Cardiac muscle cell (in vitro differentiated cells and primary cell): ENCODE measurements around the gene TFAP2B. TPM values are rescaled to one million over a fixed set of nuclear protein-coding genes. Genes with fewer than 3 reads are reported as not detected.

Experiments used
- DNase-seq, 2 donors: peaks; one replicate each; pipeline versions ENCODE4 v3.0.0 to v3.0.0-alpha.2; 2010 to 2017; ENCODE audit warnings: low read depth in 1 of 2, low spot score in 1 of 2
- H3K27ac ChIP-seq: fragments of 200-600 bp; sonication (generic); 2 replicates; pipeline ENCODE4 v1.5.1; 2016
- H3K27me3 ChIP-seq: fragments of 200-600 bp; sonication (generic); 2 replicates; pipeline ENCODE4 v1.6.0; 2016; ENCODE audit warnings: control low read depth
- H3K36me3 ChIP-seq: fragments of 200-600 bp; sonication (generic); 2 replicates; pipeline ENCODE4 v1.5.1; 2016; ENCODE audit warnings: control low read depth
- H3K4me1 ChIP-seq: fragments of 200-600 bp; sonication (generic); 2 replicates; pipeline ENCODE4 v1.8.1; 2017; ENCODE audit warnings: low read depth, mild to moderate bottlenecking, mixed run types
- H3K4me3 ChIP-seq: fragments of 200-600 bp; sonication (generic); 2 replicates; pipeline ENCODE4 v1.5.1; 2016; ENCODE audit warnings: mild to moderate bottlenecking
- H3K9me3 ChIP-seq: fragments of 200-600 bp; sonication (generic); 2 replicates; pipeline ENCODE4 v1.5.1; 2017; ENCODE audit warnings: low read depth, mild to moderate bottlenecking, control low read depth
- CTCF ChIP-seq: IDR thresholded peaks from 2 replicates; pipeline ENCODE4 v1.5.1; 2012; ENCODE audit warnings: low read depth, mild to moderate bottlenecking, low read length
- polyA plus RNA-seq: library from polyadenylated mRNA; unstranded; fragments of >200 nt; fragmentation: Nextera tagmentation; extraction: Ambion mirVana; gene quantifications from 2 replicates; pipeline ENCODE4 v1.2.1, GENCODE V29; 2016
- total RNA-seq: library from RNA; depleted of rRNA; stranded (reverse); fragments of >200 nt; gene quantifications from 2 replicates; pipeline ENCODE4 v1.2.3, GENCODE V29; 2016

Gene TFAP2B
- total and polyA plus RNA-seq, 2 experiments from 2014 or later, result not detected

GRCh38 chr6:50792771-50793170, 25.9 kb upstream of the TFAP2B start:
- no peak overlapping the region for H3K27ac ChIP-seq
- H3K36me3 ChIP-seq, result no peaks in the 10 kb centered on the region
- H3K4me3 ChIP-seq, result no peak overlapping the region
- DNase-seq, result no peak
- peaks cover 26% of the 10 kb centered on the region for H3K27me3 ChIP-seq
- H3K9me3 ChIP-seq, result no peaks in the 10 kb centered on the region
- no peaks in the 10 kb centered on the region for H3K4me1 ChIP-seq
- no peak for TF ChIP-seq CTCF

- Histone ChIP-seq H3K4me3 (no peak overlapping the region), H3K27ac (no peak overlapping the region), H3K36me3 (no peaks in the 10 kb centered on the region), H3K4me1 (no peaks in the 10 kb centered on the region), H3K9me3 (no peaks in the 10 kb centered on the region), H3K27me3 (peaks cover 30% of the 10 kb centered on the region)
- no peak for DNase-seq
- TF ChIP-seq CTCF, result no peak
These were observed 23.1 kb upstream of the TFAP2B start for GRCh38 chr6:50795574-50795973.

- H3K9me3 ChIP-seq, result no peaks in the 10 kb centered on the region
- DNase-seq, result no peak
- H3K4me1 ChIP-seq, result no peaks in the 10 kb centered on the region
- no peak for TF ChIP-seq CTCF
- no peak overlapping the region for H3K4me3 ChIP-seq
- peaks cover 11% of the 10 kb centered on the region for H3K27me3 ChIP-seq
- H3K36me3 ChIP-seq, result no peaks in the 10 kb centered on the region
- H3K27ac ChIP-seq, result no peak overlapping the region
These were observed 14.4 kb upstream of the TFAP2B start for GRCh38 chr6:50804283-50804682.

- TF ChIP-seq CTCF, result no peak
- H3K4me1 ChIP-seq, result no peaks in the 10 kb centered on the region
- H3K27me3 ChIP-seq, result peaks cover 7% of the 10 kb centered on the region
- no peak overlapping the region for H3K4me3 ChIP-seq
- H3K36me3 ChIP-seq, result no peaks in the 10 kb centered on the region
- no peaks in the 10 kb centered on the region for H3K9me3 ChIP-seq
- no peak overlapping the region for H3K27ac ChIP-seq
- DNase-seq, result no peak
These were observed 11.6 kb upstream of the TFAP2B start for GRCh38 chr6:50807035-50807434.

GRCh38 chr6:50815436-50816114, 3.1 kb upstream of the TFAP2B start:
- DNase-seq, result peak in 1 of 2 donors; percentile 22
- Histone ChIP-seq H3K36me3 (no peaks in the 10 kb centered on the region), H3K27me3 (peaks cover 80% of the 10 kb centered on the region)

More at GRCh38 chr6:50815436-50816114, 3.1 kb upstream of the TFAP2B start:
- TF ChIP-seq CTCF, result peak; percentile 44
- Histone ChIP-seq H3K4me3 (peak overlapping the region; percentile 34), H3K4me1 (no peaks in the 10 kb centered on the region), H3K27ac (no peak overlapping the region), H3K9me3 (no peaks in the 10 kb centered on the region)
